Mesothelial cell of epicardium (in vitro differentiated cells): Measurements from ENCODE around the gene TTC7B. TPM values are rescaled to one million over a fixed set of nuclear protein-coding genes. Genes with fewer than 3 reads are reported as not detected.
"Not testable (repeated sequence)": the region's sequence is repeated elsewhere in the genome, so short reads cannot be mapped to it uniquely, and the experiment has no call there.

Experiments
- DNase-seq, 2 experiments: peaks; one replicate each; pipeline ENCODE4 v3.0.0; 2021; ENCODE audit warnings: low spot score in 2 of 2; ENCODE audit not compliant: unreplicated experiment in 2 of 2
- H3K27ac Mint-ChIP-seq: 2 replicates; pipeline ENCODE4 v1.8.0; 2021; ENCODE audit warnings: mixed read lengths
- H3K27me3 Mint-ChIP-seq: 2 replicates; pipeline ENCODE4 v1.8.0; 2021; ENCODE audit warnings: low read depth, mixed read lengths
- H3K36me3 Mint-ChIP-seq: 2 replicates; pipeline ENCODE4 v1.8.0; 2021; ENCODE audit warnings: mixed read lengths
- H3K4me1 Mint-ChIP-seq: 2 replicates; pipeline ENCODE4 v1.8.0; 2021; ENCODE audit warnings: mixed read lengths
- H3K4me3 Mint-ChIP-seq: 2 replicates; pipeline ENCODE4 v1.8.0; 2021; ENCODE audit warnings: mild to moderate bottlenecking, moderate library complexity, mixed read lengths
- H3K9me3 Mint-ChIP-seq: 2 replicates; pipeline ENCODE4 v1.8.0; 2021; ENCODE audit warnings: mixed read lengths
- total RNA-seq: library from RNA; stranded (reverse); gene quantifications from 3 replicates; pipeline ENCODE4 v1.2.1, GENCODE V29; 2021
- TF ChIP-seq, protein P1 (sequence below): fragments of 200-600 bp; sonication (generic); IDR thresholded peaks from one replicate; pipeline ENCODE4 v1.5.0; 2021; ENCODE audit warnings: antibody characterized with exemption; ENCODE audit not compliant: unreplicated experiment

TTC7B gene
- total RNA-seq, 1 donor from 2014 or later, result 56.5 TPM

- Mint-ChIP-seq H3K9me3 (peaks cover 11% of the 10 kb centered on the region), H3K27me3 (peaks cover 3% of the 10 kb centered on the region), H3K36me3 (peaks cover 4% of the 10 kb centered on the region), H3K4me1 (peaks cover 5% of the 10 kb centered on the region), H3K27ac (peak overlapping the region; percentile 73), H3K4me3 (peak overlapping the region; percentile 56)
- TF ChIP-seq, protein P1, sequence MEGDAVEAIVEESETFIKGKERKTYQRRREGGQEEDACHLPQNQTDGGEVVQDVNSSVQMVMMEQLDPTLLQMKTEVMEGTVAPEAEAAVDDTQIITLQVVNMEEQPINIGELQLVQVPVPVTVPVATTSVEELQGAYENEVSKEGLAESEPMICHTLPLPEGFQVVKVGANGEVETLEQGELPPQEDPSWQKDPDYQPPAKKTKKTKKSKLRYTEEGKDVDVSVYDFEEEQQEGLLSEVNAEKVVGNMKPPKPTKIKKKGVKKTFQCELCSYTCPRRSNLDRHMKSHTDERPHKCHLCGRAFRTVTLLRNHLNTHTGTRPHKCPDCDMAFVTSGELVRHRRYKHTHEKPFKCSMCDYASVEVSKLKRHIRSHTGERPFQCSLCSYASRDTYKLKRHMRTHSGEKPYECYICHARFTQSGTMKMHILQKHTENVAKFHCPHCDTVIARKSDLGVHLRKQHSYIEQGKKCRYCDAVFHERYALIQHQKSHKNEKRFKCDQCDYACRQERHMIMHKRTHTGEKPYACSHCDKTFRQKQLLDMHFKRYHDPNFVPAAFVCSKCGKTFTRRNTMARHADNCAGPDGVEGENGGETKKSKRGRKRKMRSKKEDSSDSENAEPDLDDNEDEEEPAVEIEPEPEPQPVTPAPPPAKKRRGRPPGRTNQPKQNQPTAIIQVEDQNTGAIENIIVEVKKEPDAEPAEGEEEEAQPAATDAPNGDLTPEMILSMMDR, result no peak
- DNase-seq, result no peak
These were observed 12.6 kb upstream of the TTC7B start for GRCh38 chr14:90828642-90829487.

GRCh38 chr14:90827919-90828610 is 11.8 kb upstream of the TTC7B start:
- Mint-ChIP-seq H3K4me3 (peak overlapping the region; percentile 56), H3K9me3 (peaks cover 13% of the 10 kb centered on the region), H3K27me3 (peaks cover 3% of the 10 kb centered on the region), H3K27ac (peak overlapping the region; percentile 73), H3K36me3 (peaks cover 6% of the 10 kb centered on the region), H3K4me1 (peaks cover 5% of the 10 kb centered on the region)
- peak; percentile 82 to 93 for DNase-seq
- TF ChIP-seq, protein P1, result no peak

DNA sequence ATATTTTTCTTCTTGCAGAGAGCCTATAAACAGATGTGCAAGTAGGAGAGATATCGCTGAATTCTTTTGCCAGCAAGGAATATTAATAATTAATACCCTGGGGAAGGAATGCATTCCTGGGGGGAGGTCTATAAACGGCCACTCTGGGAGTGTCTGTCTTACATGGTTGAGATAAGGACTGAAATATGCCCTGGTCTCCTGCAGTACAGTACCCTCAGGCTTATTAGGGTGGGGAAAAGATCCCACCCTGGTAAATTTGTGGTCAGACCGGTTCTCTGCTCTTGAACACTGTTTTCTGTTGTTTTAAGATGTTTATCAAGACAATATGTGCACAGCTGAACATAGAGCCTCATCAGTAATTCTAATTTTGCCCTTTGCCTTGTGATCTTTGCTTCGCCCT is 7.3 kb upstream of the TTC7B start:
- H3K4me1 Mint-ChIP-seq, result peaks cover 12% of the 10 kb centered on the region
- not testable (repeated sequence) for H3K4me3 Mint-ChIP-seq, H3K27me3 Mint-ChIP-seq, H3K27ac Mint-ChIP-seq, DNase-seq, H3K36me3 Mint-ChIP-seq
- peaks cover 13% of the 10 kb centered on the region for H3K9me3 Mint-ChIP-seq

- peaks cover 8% of the 10 kb centered on the region for H3K4me1 Mint-ChIP-seq
- peaks cover 13% of the 10 kb centered on the region for H3K9me3 Mint-ChIP-seq
- DNase-seq, result no peak
- H3K4me3 Mint-ChIP-seq, result no peak overlapping the region
- TF ChIP-seq, protein P1, result no peak
- no peak overlapping the region for H3K27ac Mint-ChIP-seq
- H3K36me3 Mint-ChIP-seq, result peaks cover 6% of the 10 kb centered on the region
- H3K27me3 Mint-ChIP-seq, result no peaks in the 10 kb centered on the region
These were observed 4.7 kb upstream of the TTC7B start for GRCh38 chr14:90820958-90821357.

GRCh38 chr14:90819734-90820393 is 3.6 kb upstream of the TTC7B start:
- H3K9me3 Mint-ChIP-seq, result peaks cover 8% of the 10 kb centered on the region
- no peaks in the 10 kb centered on the region for H3K27me3 Mint-ChIP-seq
- TF ChIP-seq, protein P1, result no peak
- H3K4me1 Mint-ChIP-seq, result peaks cover 16% of the 10 kb centered on the region
- no peak for DNase-seq
- peak overlapping the region; percentile 87 for H3K27ac Mint-ChIP-seq
- H3K4me3 Mint-ChIP-seq, result no peak overlapping the region
- peaks cover 6% of the 10 kb centered on the region for H3K36me3 Mint-ChIP-seq
